Glutamatergic neuron (in vitro differentiated cells): ENCODE data around the gene MCHR1. TPM values are rescaled to one million over a fixed set of nuclear protein-coding genes. Genes with fewer than 3 reads are reported as not detected.
A peak's percentile ranks its signal among the peaks of the same experiment; 100 is the strongest.

Experiments
- DNase-seq: peaks from one replicate; pipeline ENCODE4 v3.0.0; 2022
- H3K27ac Mint-ChIP-seq: one replicate; pipeline ENCODE4 v1.8.0; 2020; ENCODE audit warnings: mild to moderate bottlenecking, mixed read lengths, inconsistent platforms; ENCODE audit not compliant: unreplicated experiment
- H3K27me3 Mint-ChIP-seq: one replicate; pipeline ENCODE4 v1.8.0; 2020; ENCODE audit warnings: mild to moderate bottlenecking, moderate library complexity, mixed read lengths, inconsistent platforms; ENCODE audit not compliant: unreplicated experiment
- H3K36me3 Mint-ChIP-seq: one replicate; pipeline ENCODE4 v1.8.0; 2020; ENCODE audit warnings: mild to moderate bottlenecking, mixed read lengths, inconsistent platforms; ENCODE audit not compliant: unreplicated experiment
- H3K4me1 Mint-ChIP-seq: one replicate; pipeline ENCODE4 v1.8.0; 2020; ENCODE audit warnings: mild to moderate bottlenecking, low read depth, mixed read lengths, inconsistent platforms; ENCODE audit not compliant: unreplicated experiment
- H3K4me3 Mint-ChIP-seq: one replicate; pipeline ENCODE4 v1.8.0; 2020; ENCODE audit warnings: mild to moderate bottlenecking, mixed read lengths, inconsistent platforms; ENCODE audit not compliant: unreplicated experiment
- H3K9me3 Mint-ChIP-seq: one replicate; pipeline ENCODE4 v1.8.0; 2020; ENCODE audit warnings: mild to moderate bottlenecking, moderate library complexity, mixed read lengths, inconsistent platforms; ENCODE audit not compliant: unreplicated experiment
- total RNA-seq: library from RNA; stranded (reverse); fragmentation: NEBNext Ultra II Directional; extraction: Animal tissue kit (Norgen Biotek cat#: 25700); gene quantifications from one replicate; pipeline ENCODE4 v1.2.1, GENCODE V29; 2021; ENCODE audit not compliant: unreplicated experiment
- TF ChIP-seq, protein P1 (sequence below): fragments of 200-600 bp; sonication (generic); IDR thresholded peaks from one replicate; pipeline ENCODE4 v1.5.0; 2021; ENCODE audit not compliant: partially characterized antibody, unreplicated experiment

MCHR1 gene
- total RNA-seq, 1 donor from 2014 or later: 1.7 TPM

DNA sequence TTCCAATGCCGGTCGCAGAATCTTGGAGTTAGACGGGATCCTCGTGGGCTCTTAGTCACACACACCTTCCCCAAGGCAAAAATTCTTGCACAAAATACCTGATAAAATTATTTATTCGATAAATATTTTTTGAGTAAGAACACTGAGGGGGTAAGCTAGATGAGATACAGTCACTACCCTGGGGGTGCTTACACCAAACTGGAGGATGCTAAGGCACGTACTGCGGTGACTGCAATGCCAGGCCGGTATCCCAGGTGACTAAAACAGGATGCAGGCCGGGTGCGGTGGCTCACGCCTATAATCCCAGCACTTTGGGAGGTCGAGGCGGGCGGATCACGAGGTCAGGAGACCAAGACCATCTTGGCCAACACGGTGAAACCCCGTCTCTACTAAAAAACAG lies 41.0 kb upstream of the MCHR1 start:
- TF ChIP-seq, protein P1, sequence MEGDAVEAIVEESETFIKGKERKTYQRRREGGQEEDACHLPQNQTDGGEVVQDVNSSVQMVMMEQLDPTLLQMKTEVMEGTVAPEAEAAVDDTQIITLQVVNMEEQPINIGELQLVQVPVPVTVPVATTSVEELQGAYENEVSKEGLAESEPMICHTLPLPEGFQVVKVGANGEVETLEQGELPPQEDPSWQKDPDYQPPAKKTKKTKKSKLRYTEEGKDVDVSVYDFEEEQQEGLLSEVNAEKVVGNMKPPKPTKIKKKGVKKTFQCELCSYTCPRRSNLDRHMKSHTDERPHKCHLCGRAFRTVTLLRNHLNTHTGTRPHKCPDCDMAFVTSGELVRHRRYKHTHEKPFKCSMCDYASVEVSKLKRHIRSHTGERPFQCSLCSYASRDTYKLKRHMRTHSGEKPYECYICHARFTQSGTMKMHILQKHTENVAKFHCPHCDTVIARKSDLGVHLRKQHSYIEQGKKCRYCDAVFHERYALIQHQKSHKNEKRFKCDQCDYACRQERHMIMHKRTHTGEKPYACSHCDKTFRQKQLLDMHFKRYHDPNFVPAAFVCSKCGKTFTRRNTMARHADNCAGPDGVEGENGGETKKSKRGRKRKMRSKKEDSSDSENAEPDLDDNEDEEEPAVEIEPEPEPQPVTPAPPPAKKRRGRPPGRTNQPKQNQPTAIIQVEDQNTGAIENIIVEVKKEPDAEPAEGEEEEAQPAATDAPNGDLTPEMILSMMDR: no peak
- peak overlapping the region; percentile 95 for H3K4me3 Mint-ChIP-seq
- DNase-seq: no peak

DNA sequence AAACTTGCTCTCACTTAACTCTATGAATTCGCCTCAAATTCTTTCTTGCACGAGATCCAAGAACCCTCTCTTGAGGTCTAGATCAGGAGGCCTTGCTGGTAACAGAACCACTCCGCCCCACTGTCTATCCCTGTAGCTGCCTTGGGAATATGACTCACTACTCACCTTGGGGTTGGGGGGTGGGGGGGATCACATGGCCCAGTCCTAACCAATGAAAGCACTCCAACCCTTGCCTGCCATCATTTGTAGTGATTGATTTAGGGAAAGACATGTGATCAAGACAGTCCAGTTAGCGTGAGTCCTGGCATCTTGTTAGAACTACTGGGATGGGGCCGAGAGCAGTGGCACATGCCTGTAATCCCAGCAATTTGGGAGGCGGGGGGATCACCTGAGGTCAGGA lies 38.0 kb upstream of the MCHR1 start:
- no peak overlapping the region for H3K27ac Mint-ChIP-seq
- H3K4me3 Mint-ChIP-seq: no peak overlapping the region
- H3K4me1 Mint-ChIP-seq: peaks cover 2% of the 10 kb centered on the region
- peaks cover 10% of the 10 kb centered on the region for H3K27me3 Mint-ChIP-seq
- H3K36me3 Mint-ChIP-seq: no peaks in the 10 kb centered on the region
- no peak for DNase-seq
- peaks cover 3% of the 10 kb centered on the region for H3K9me3 Mint-ChIP-seq
- TF ChIP-seq, protein P1: no peak

More for the DNA sequence above, 41.0 kb upstream of the MCHR1 start:
- Mint-ChIP-seq H3K4me1 (peaks cover 14% of the 10 kb centered on the region), H3K27me3 (peaks cover 10% of the 10 kb centered on the region), H3K36me3 (no peaks in the 10 kb centered on the region), H3K9me3 (peaks cover 7% of the 10 kb centered on the region), H3K27ac (no peak overlapping the region)

DNA sequence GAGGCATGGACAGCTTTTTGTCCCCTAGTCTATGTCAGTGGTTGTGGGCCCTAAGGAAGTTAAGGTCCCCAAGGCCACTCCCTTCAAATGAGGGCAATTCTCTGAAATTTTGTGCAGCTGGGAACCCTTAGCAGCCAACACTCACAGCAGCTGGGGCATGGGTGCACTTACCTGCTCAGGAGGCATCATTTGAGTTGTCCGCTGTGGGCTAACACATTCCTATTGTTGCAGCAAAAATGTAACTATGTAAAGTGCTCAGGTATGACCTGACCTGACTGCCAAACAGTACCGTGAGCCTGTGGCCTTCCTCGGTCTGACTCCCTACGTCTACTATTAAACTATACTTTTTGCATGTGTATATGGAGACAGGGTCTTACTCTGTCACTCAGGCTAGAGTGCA lies 37.0 kb upstream of the MCHR1 start:
- Mint-ChIP-seq H3K9me3 (peaks cover 3% of the 10 kb centered on the region), H3K27me3 (peaks cover 7% of the 10 kb centered on the region)

GRCh38 chr22:40645579-40646197 lies 33.6 kb upstream of the MCHR1 start:
- H3K9me3 Mint-ChIP-seq: peaks cover 4% of the 10 kb centered on the region
- H3K4me3 Mint-ChIP-seq: no peak overlapping the region
- no peak overlapping the region for H3K27ac Mint-ChIP-seq
- peaks cover 2% of the 10 kb centered on the region for H3K27me3 Mint-ChIP-seq
- TF ChIP-seq, protein P1: no peak
- H3K4me1 Mint-ChIP-seq: no peaks in the 10 kb centered on the region
- no peaks in the 10 kb centered on the region for H3K36me3 Mint-ChIP-seq
- DNase-seq: no peak

More for the DNA sequence above, 37.0 kb upstream of the MCHR1 start:
- peaks cover 2% of the 10 kb centered on the region for H3K4me1 Mint-ChIP-seq
- no peaks in the 10 kb centered on the region for H3K36me3 Mint-ChIP-seq
- no peak overlapping the region for H3K27ac Mint-ChIP-seq
- TF ChIP-seq, protein P1: no peak
- H3K4me3 Mint-ChIP-seq: no peak overlapping the region
- DNase-seq: no peak

- Mint-ChIP-seq H3K4me1 (peaks cover 2% of the 10 kb centered on the region), H3K36me3 (no peaks in the 10 kb centered on the region)
Observed at GRCh38 chr22:40648386-40648785, 30.9 kb upstream of the MCHR1 start.

More at GRCh38 chr22:40648386-40648785, 30.9 kb upstream of the MCHR1 start:
- Mint-ChIP-seq H3K9me3 (peaks cover 5% of the 10 kb centered on the region), H3K27ac (no peak overlapping the region), H3K27me3 (peaks cover 5% of the 10 kb centered on the region), H3K4me3 (no peak overlapping the region)
- TF ChIP-seq, protein P1: no peak
- no peak for DNase-seq
